GM19324 (cell line): ENCODE measurements around the gene KIF26A.

ENCODE experiments used
- ATAC-seq: cut with Tn5 transposase; IDR thresholded peaks from one replicate; pipeline ENCODE4 v1.9.1; 2021; ENCODE audit warnings: mild to moderate bottlenecking, moderate library complexity; ENCODE audit not compliant: unreplicated experiment, low FRiP score

The KIF26A gene

GRCh38 chr14:104142136-104142945 is 4.0 kb downstream of the KIF26A start:
- no peak for ATAC-seq

GRCh38 chr14:104142946-104143470 is 4.6 kb downstream of the KIF26A start:
- no peak for ATAC-seq

- ATAC-seq: no peak
These were observed 5.4 kb downstream of the KIF26A start for GRCh38 chr14:104143521-104144452.

- no peak for ATAC-seq
These were observed 6.0 kb downstream of the KIF26A start for GRCh38 chr14:104144453-104144790.

- ATAC-seq: no peak
These were observed 6.8 kb downstream of the KIF26A start for GRCh38 chr14:104144911-104145825.

- no peak for ATAC-seq
These were observed 7.6 kb downstream of the KIF26A start for GRCh38 chr14:104145826-104146601.

GRCh38 chr14:104146651-104147345 is 8.4 kb downstream of the KIF26A start:
- no peak for ATAC-seq

- ATAC-seq: no peak
These were observed 9.1 kb downstream of the KIF26A start for GRCh38 chr14:104147346-104148125.

GRCh38 chr14:104148433-104149277 is 10.3 kb downstream of the KIF26A start:
- no peak for ATAC-seq

- no peak for ATAC-seq
These were observed 10.8 kb downstream of the KIF26A start for GRCh38 chr14:104149278-104149595.

- no peak for ATAC-seq
These were observed 11.3 kb downstream of the KIF26A start for GRCh38 chr14:104149617-104150135.

- no peak for ATAC-seq
These were observed 12.0 kb downstream of the KIF26A start for GRCh38 chr14:104150136-104151025.

- ATAC-seq: no peak
These were observed 12.6 kb downstream of the KIF26A start for GRCh38 chr14:104151026-104151381.

GRCh38 chr14:104151566-104152245 is 13.3 kb downstream of the KIF26A start:
- ATAC-seq: no peak

- ATAC-seq: no peak
These were observed 13.8 kb downstream of the KIF26A start for GRCh38 chr14:104152246-104152575.
